CD14-positive monocyte (primary cell): ENCODE data around the gene ADAMTS9. TPM values are rescaled to one million over a fixed set of nuclear protein-coding genes. Genes with fewer than 3 reads are reported as not detected.

Experiments
- DNase-seq, 3 donors: peaks; one replicate each; pipeline ENCODE4 v3.0.0-alpha.2; 2011 to 2022
- H2AFZ ChIP-seq: 2 replicates; pipeline ENCODE4 v1.6.0; 2012; ENCODE audit warnings: mild to moderate bottlenecking, low read depth, low read length, inconsistent platforms; ENCODE audit not compliant: insufficient read depth, poor library complexity, severe bottlenecking
- H3K27ac ChIP-seq, 2 donors: 1 replicate in 1 of 2; 2 replicates in 1 of 2; pipeline ENCODE4 v1.5.1; 2012 to 2013; ENCODE audit warnings: low read length in 2 of 2, control low read depth in 1 of 2, inconsistent platforms in 1 of 2, low read depth in 1 of 2, mild to moderate bottlenecking in 1 of 2
- H3K27me3 ChIP-seq, 2 donors: one replicate each; pipeline versions ENCODE4 v1.6.0 to v1.6.1; 2011 to 2013; ENCODE audit warnings: low read length in 2 of 2; ENCODE audit not compliant: control insufficient read depth in 2 of 2, insufficient read depth in 2 of 2
- H3K36me3 ChIP-seq, 2 donors: replicated peaks in 1 of 2; 1 replicate in 1 of 2; 2 replicates in 1 of 2; pipeline versions ENCODE4 v1.5.1 to v1.6.1; 2012 to 2013; ENCODE audit warnings: low read length in 2 of 2, control low read depth in 1 of 2, inconsistent platforms in 1 of 2, mild to moderate bottlenecking in 1 of 2; ENCODE audit not compliant: insufficient read depth in 2 of 2, control insufficient read depth in 1 of 2
- H3K4me1 ChIP-seq, 2 donors: 1 replicate in 1 of 2; 2 replicates in 1 of 2; pipeline versions ENCODE4 v1.5.1 to v1.6.1; 2012 to 2013; ENCODE audit warnings: low read length in 2 of 2, control low read depth in 1 of 2, inconsistent platforms in 1 of 2, mild to moderate bottlenecking in 1 of 2, moderate library complexity in 1 of 2; ENCODE audit not compliant: insufficient read depth in 2 of 2, control insufficient read depth in 1 of 2
- H3K4me2 ChIP-seq: replicated peaks from 2 replicates; pipeline ENCODE3; 2012; ENCODE audit warnings: low read length, moderate library complexity, mild to moderate bottlenecking; ENCODE audit not compliant: poor library complexity, severe bottlenecking; ENCODE audit errors: extremely low read depth
- H3K4me3 ChIP-seq, 3 experiments: fragments of 200-600 bp in 1 of 3; sonication (generic) in 1 of 3; replicated peaks in 1 of 3; 1 replicate in 2 of 3; 2 replicates in 1 of 3; pipeline ENCODE4 v1.5.1; 2011 to 2013; ENCODE audit warnings: low read length in 3 of 3, mild to moderate bottlenecking in 3 of 3, control low read depth in 2 of 3, low read depth in 2 of 3, inconsistent platforms in 1 of 3, moderate library complexity in 1 of 3
- H3K79me2 ChIP-seq: 2 replicates; pipeline ENCODE4 v1.6.0; 2012; ENCODE audit warnings: mild to moderate bottlenecking, control low read depth, inconsistent platforms, low read length, moderate library complexity; ENCODE audit not compliant: insufficient read depth
- H3K9ac ChIP-seq: 2 replicates; pipeline ENCODE4 v1.6.0; 2017; ENCODE audit warnings: low read length, mild to moderate bottlenecking; ENCODE audit not compliant: insufficient read depth, poor library complexity, severe bottlenecking
- H3K9me3 ChIP-seq, 2 donors: replicated peaks in 1 of 2; 1 replicate in 1 of 2; 2 replicates in 1 of 2; pipeline versions ENCODE4 v1.5.1 to v1.6.1; 2012 to 2013; ENCODE audit warnings: low read length in 2 of 2, control low read depth in 1 of 2; ENCODE audit not compliant: control insufficient read depth in 1 of 2, insufficient read depth in 1 of 2
- H4K20me1 ChIP-seq: 2 replicates; pipeline ENCODE4 v1.6.0; 2012; ENCODE audit warnings: mild to moderate bottlenecking, low read length, control low read depth, moderate library complexity; ENCODE audit not compliant: insufficient read depth
- H3K27ac Mint-ChIP-seq, 7 donors: one replicate each; pipeline ENCODE4 v1.8.0; 2020; ENCODE audit warnings: mild to moderate bottlenecking in 7 of 7, mixed read lengths in 7 of 7, moderate library complexity in 6 of 7, inconsistent platforms in 2 of 7
- H3K27me3 Mint-ChIP-seq, 3 donors: one replicate each; pipeline ENCODE4 v1.8.0; 2021 to 2022; ENCODE audit warnings: low read depth in 3 of 3, mild to moderate bottlenecking in 3 of 3, mixed read lengths in 3 of 3, moderate library complexity in 3 of 3, inconsistent platforms in 1 of 3
- H3K36me3 Mint-ChIP-seq, 2 donors: one replicate each; pipeline ENCODE4 v1.8.0; 2020; ENCODE audit warnings: mixed read lengths in 2 of 2, inconsistent platforms in 1 of 2, mild to moderate bottlenecking in 1 of 2
- H3K4me1 Mint-ChIP-seq: one replicate; pipeline ENCODE4 v1.8.0; 2020; ENCODE audit warnings: mild to moderate bottlenecking, mixed read lengths
- H3K4me3 Mint-ChIP-seq, 2 donors: one replicate each; pipeline ENCODE4 v1.8.0; 2020; ENCODE audit warnings: mild to moderate bottlenecking in 2 of 2, mixed read lengths in 2 of 2, moderate library complexity in 1 of 2
- H3K9me3 Mint-ChIP-seq, 7 donors: one replicate each; pipeline ENCODE4 v1.8.0; 2020 to 2022; ENCODE audit warnings: mixed read lengths in 7 of 7, mild to moderate bottlenecking in 6 of 7, moderate library complexity in 6 of 7, inconsistent platforms in 2 of 7
- WGBS: methylation state at CpG from one replicate; pipeline ENCODE4 v1.1.5; 2013; ENCODE audit warnings: missing lambda C conversion rate; ENCODE audit not compliant: insufficient coverage; 5-methylcytosine and 5-hydroxymethylcytosine counted together
- intact Hi-C, 2 donors: fragments of 100-400 bp; cut with micrococcal nuclease; formaldehyde crosslinking; loops; one replicate each; pipeline versions ENCODE4 v1.15.0 to v1.15.1; 2023
- polyA plus RNA-seq, 3 donors: library from polyadenylated mRNA; depleted of rRNA in 1 of 3; unstranded in 2 of 3; stranded (reverse) in 1 of 3; fragments of 300-500 nt in 2 of 3; fragments of >200 nt in 1 of 3; fragmentation: Illumina TruSeq in 2 of 3; gene quantifications; 1 replicate in 2 of 3; 2 replicates in 1 of 3; pipeline ENCODE4 v1.2.3, GENCODE V29; 2012 to 2021
- TF ChIP-seq, protein P1 (sequence below): fragments of 200-600 bp; IDR thresholded peaks from one replicate; pipeline ENCODE4 v1.8.0; 2022; ENCODE audit warnings: antibody characterized with exemption, mild to moderate bottlenecking

ADAMTS9 gene
- polyA plus RNA-seq, 3 donors = not detected

DNA sequence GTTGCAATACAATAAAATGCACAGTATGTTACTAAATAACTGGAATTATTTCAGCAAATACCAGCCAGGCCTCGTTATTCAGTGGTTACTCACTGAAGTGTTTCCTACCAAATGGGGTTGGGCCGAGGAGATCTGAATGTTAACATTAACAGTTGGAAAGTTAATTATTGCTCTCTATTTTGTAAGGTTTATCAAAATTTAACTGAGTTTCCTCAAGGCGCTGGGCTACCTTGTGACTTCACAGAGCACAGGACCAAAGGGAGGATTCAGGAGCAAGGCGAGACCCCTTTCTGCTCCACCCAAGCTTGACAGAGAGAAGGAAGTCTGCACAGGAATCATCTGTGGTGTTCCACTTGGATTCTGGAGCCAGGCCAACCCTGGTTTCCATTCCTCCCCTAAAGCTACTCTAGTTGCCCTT lies 21.6 kb downstream of the ADAMTS9 start:
- Histone ChIP-seq H3K4me3 (no peak overlapping the region), H3K9ac (no peak overlapping the region), H3K27ac (no peak overlapping the region), H3K9me3 (no peaks in the 10 kb centered on the region), H3K79me2 (no peaks in the 10 kb centered on the region), H3K27me3 (no peaks in the 10 kb centered on the region), H2AFZ (no peak overlapping the region), H3K36me3 (no peaks in the 10 kb centered on the region), H3K4me1 (no peaks in the 10 kb centered on the region), H3K4me2 (no peak overlapping the region), H4K20me1 (no peaks in the 10 kb centered on the region)
- H3K36me3 Mint-ChIP-seq = no peaks in the 10 kb centered on the region
- intact Hi-C loops = no loop called here
- no peak overlapping the region for H3K27ac Mint-ChIP-seq
- 90% methylated on average over 2 of the region's 4 CpGs for WGBS
- H3K4me1 Mint-ChIP-seq = no peaks in the 10 kb centered on the region
- TF ChIP-seq, protein P1, sequence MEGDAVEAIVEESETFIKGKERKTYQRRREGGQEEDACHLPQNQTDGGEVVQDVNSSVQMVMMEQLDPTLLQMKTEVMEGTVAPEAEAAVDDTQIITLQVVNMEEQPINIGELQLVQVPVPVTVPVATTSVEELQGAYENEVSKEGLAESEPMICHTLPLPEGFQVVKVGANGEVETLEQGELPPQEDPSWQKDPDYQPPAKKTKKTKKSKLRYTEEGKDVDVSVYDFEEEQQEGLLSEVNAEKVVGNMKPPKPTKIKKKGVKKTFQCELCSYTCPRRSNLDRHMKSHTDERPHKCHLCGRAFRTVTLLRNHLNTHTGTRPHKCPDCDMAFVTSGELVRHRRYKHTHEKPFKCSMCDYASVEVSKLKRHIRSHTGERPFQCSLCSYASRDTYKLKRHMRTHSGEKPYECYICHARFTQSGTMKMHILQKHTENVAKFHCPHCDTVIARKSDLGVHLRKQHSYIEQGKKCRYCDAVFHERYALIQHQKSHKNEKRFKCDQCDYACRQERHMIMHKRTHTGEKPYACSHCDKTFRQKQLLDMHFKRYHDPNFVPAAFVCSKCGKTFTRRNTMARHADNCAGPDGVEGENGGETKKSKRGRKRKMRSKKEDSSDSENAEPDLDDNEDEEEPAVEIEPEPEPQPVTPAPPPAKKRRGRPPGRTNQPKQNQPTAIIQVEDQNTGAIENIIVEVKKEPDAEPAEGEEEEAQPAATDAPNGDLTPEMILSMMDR = no peak
- no peak for DNase-seq
- H3K4me3 Mint-ChIP-seq = no peak overlapping the region
- peaks cover 0 to 2% (median 1%) of the 10 kb centered on the region in 3 donors for H3K27me3 Mint-ChIP-seq
- H3K9me3 Mint-ChIP-seq = peaks cover 0 to 6% (median 2%) of the 10 kb centered on the region in 7 donors

GRCh38 chr3:64664397-64664796 lies 23.4 kb downstream of the ADAMTS9 start:
- Histone ChIP-seq H3K4me2 (no peak overlapping the region), H3K9ac (no peak overlapping the region), H3K4me3 (no peak overlapping the region), H2AFZ (no peak overlapping the region), H3K79me2 (no peaks in the 10 kb centered on the region), H3K27ac (no peak overlapping the region), H3K36me3 (no peaks in the 10 kb centered on the region), H4K20me1 (no peaks in the 10 kb centered on the region), H3K9me3 (no peaks in the 10 kb centered on the region), H3K4me1 (no peaks in the 10 kb centered on the region), H3K27me3 (no peaks in the 10 kb centered on the region)
- no peak overlapping the region for H3K27ac Mint-ChIP-seq
- no peak overlapping the region for H3K4me3 Mint-ChIP-seq
- H3K27me3 Mint-ChIP-seq = peaks cover 0 to 2% (median 1%) of the 10 kb centered on the region in 3 donors
- TF ChIP-seq, protein P1 = no peak
- no peak for DNase-seq
- H3K4me1 Mint-ChIP-seq = no peaks in the 10 kb centered on the region
- intact Hi-C loops = no loop called here
- H3K36me3 Mint-ChIP-seq = no peaks in the 10 kb centered on the region
- H3K9me3 Mint-ChIP-seq = peaks cover 0 to 8% (median 3%) of the 10 kb centered on the region in 7 donors
- WGBS = no CpG with 5 or more reads among the region's 3 CpGs
